HEK293 (cell line): Measurements from ENCODE around the gene CARD11.

Experiments
- CTCF ChIA-PET: fragments of 350-600 bp; formaldehyde crosslinking; extraction: SDS; loops from one replicate; lab custom pipeline; 2021; ENCODE audit warnings: antibody characterized with exemption; lab: Yijun Ruan, JAX
- POLR2A ChIA-PET: fragments of 300-600 bp; formaldehyde crosslinking; extraction: SDS; loops from one replicate; lab custom pipeline; 2020; ENCODE audit warnings: antibody characterized with exemption, inconsistent platforms; lab: Yijun Ruan, JAX
- H3K27ac ChIP-seq: fragments of 200-500 bp; sonication (Bioruptor generic); 2 replicates; pipeline ENCODE4 v1.5.1; 2014; ENCODE audit warnings: low read depth, low read length, control low read depth, inconsistent platforms; ENCODE audit errors: extremely low read depth
- H3K36me3 ChIP-seq, 2 experiments: fragments of 200-500 bp in 1 of 2; sonication (Bioruptor generic) in 1 of 2; 1 replicate in 1 of 2; 2 replicates in 1 of 2; pipeline ENCODE4 v1.5.1; 2014 to 2017; ENCODE audit warnings: inconsistent platforms in 2 of 2, low read length in 2 of 2; ENCODE audit not compliant: control insufficient read depth in 2 of 2, insufficient read depth in 1 of 2
- H3K4me1 ChIP-seq: fragments of 200-500 bp; sonication (Bioruptor generic); 2 replicates; pipeline ENCODE4 v1.5.1; 2014; ENCODE audit warnings: mild to moderate bottlenecking, low read length, inconsistent platforms; ENCODE audit not compliant: control insufficient read depth, insufficient read depth
- H3K4me3 ChIP-seq: 2 replicates; pipeline ENCODE4 v1.5.1; 2011; ENCODE audit warnings: low read depth, mild to moderate bottlenecking, control low read depth, low read length, moderate library complexity
- H3K9me3 ChIP-seq: fragments of 200-500 bp; sonication (Bioruptor generic); 2 replicates; pipeline ENCODE4 v1.5.1; 2014; ENCODE audit warnings: low read depth, low read length, inconsistent platforms; ENCODE audit not compliant: control insufficient read depth, insufficient read depth
- BCL11B ChIP-seq: fragments of 450-650 bp; formaldehyde crosslinking; IDR thresholded peaks from 2 replicates; pipeline ENCODE4 v1.5.1; 2016; ENCODE audit warnings: low read depth, missing biosample characterization, missing genetic modification characterization
- FEZF1 ChIP-seq: fragments of 450-650 bp; formaldehyde crosslinking; IDR thresholded peaks from 2 replicates; pipeline ENCODE4 v1.5.1; 2016; ENCODE audit warnings: missing biosample characterization, missing genetic modification characterization
- HOXC10 ChIP-seq: sonication (generic); formaldehyde crosslinking; IDR thresholded peaks from 2 replicates; pipeline ENCODE4 v1.8.1; 2023; ENCODE audit warnings: mild to moderate bottlenecking, missing genetic modification reagents
- HOXD13 ChIP-seq: sonication (generic); formaldehyde crosslinking; IDR thresholded peaks from 2 replicates; pipeline ENCODE4 v1.8.0; 2022; ENCODE audit warnings: missing genetic modification reagents, borderline replicate concordance
- SP7 ChIP-seq: fragments of 450-650 bp; formaldehyde crosslinking; IDR thresholded peaks from 2 replicates; pipeline ENCODE4 v1.5.1; 2016; ENCODE audit warnings: missing biosample characterization, missing genetic modification characterization
- YY2 ChIP-seq: fragments of 450-650 bp; formaldehyde crosslinking; IDR thresholded peaks from 2 replicates; pipeline ENCODE4 v1.5.1; 2016; ENCODE audit warnings: missing biosample characterization, missing genetic modification characterization
- ZBTB21 ChIP-seq: fragments of 450-650 bp; formaldehyde crosslinking; IDR thresholded peaks from 2 replicates; pipeline ENCODE4 v1.5.1; 2017; ENCODE audit warnings: missing biosample characterization, missing genetic modification characterization
- ZFP37 ChIP-seq: fragments of 450-650 bp; formaldehyde crosslinking; IDR thresholded peaks from 2 replicates; pipeline ENCODE4 v1.5.1; 2016; ENCODE audit warnings: missing biosample characterization, missing genetic modification characterization
- ZNF132 ChIP-seq: fragments of 450-650 bp; formaldehyde crosslinking; IDR thresholded peaks from 2 replicates; pipeline ENCODE4 v1.5.1; 2017; ENCODE audit warnings: missing biosample characterization, missing genetic modification characterization, borderline replicate concordance
- ZNF211 ChIP-seq: fragments of 450-650 bp; formaldehyde crosslinking; IDR thresholded peaks from 2 replicates; pipeline ENCODE4 v1.5.1; 2016; ENCODE audit warnings: low read depth, missing biosample characterization, missing genetic modification characterization
- ZNF302 ChIP-seq: fragments of 450-650 bp; formaldehyde crosslinking; IDR thresholded peaks from 2 replicates; pipeline ENCODE4 v1.5.1; 2016; ENCODE audit warnings: missing biosample characterization, missing genetic modification characterization, low read depth
- ZNF350 ChIP-seq: fragments of 450-650 bp; formaldehyde crosslinking; IDR thresholded peaks from 2 replicates; pipeline ENCODE4 v1.5.0; 2017; ENCODE audit warnings: missing biosample characterization, mild to moderate bottlenecking, missing genetic modification characterization
- ZNF366 ChIP-seq: fragments of 450-650 bp; formaldehyde crosslinking; conservative IDR thresholded peaks from 2 replicates; pipeline ENCODE4 v1.5.1; 2016; ENCODE audit warnings: missing biosample characterization, missing genetic modification characterization
- ZNF416 ChIP-seq: fragments of 450-650 bp; formaldehyde crosslinking; IDR thresholded peaks from 2 replicates; pipeline ENCODE4 v1.5.1; 2016; ENCODE audit warnings: missing biosample characterization, missing genetic modification characterization
- ZNF571 ChIP-seq: fragments of 450-650 bp; formaldehyde crosslinking; IDR thresholded peaks from 2 replicates; pipeline ENCODE4 v1.5.0; 2017; ENCODE audit warnings: missing biosample characterization, missing genetic modification characterization
- ZNF585B ChIP-seq: fragments of 450-650 bp; formaldehyde crosslinking; IDR thresholded peaks from 2 replicates; pipeline ENCODE4 v1.5.1; 2016; ENCODE audit warnings: missing biosample characterization, missing genetic modification characterization
- ZNF629 ChIP-seq: fragments of 450-650 bp; formaldehyde crosslinking; IDR thresholded peaks from 2 replicates; pipeline ENCODE4 v1.5.1; 2017; ENCODE audit warnings: missing biosample characterization, missing genetic modification characterization
- ZNF664 ChIP-seq: fragments of 450-650 bp; formaldehyde crosslinking; IDR thresholded peaks from 2 replicates; pipeline ENCODE4 v1.5.1; 2016; ENCODE audit warnings: missing biosample characterization, missing genetic modification characterization
- ZSCAN16 ChIP-seq: fragments of 450-650 bp; formaldehyde crosslinking; IDR thresholded peaks from 2 replicates; pipeline ENCODE4 v1.5.1; 2016; ENCODE audit warnings: missing biosample characterization, missing genetic modification characterization
- TF ChIP-seq, protein P1 (sequence below): fragments of 450-650 bp; formaldehyde crosslinking; IDR thresholded peaks from 2 replicates; pipeline ENCODE4 v1.5.1; 2016; ENCODE audit warnings: missing biosample characterization, missing genetic modification characterization
- TF ChIP-seq, protein P2 (sequence below): fragments of 450-650 bp; IDR thresholded peaks from 2 replicates; pipeline ENCODE4 v1.5.1; 2018; ENCODE audit warnings: missing biosample characterization, missing genetic modification characterization

Gene CARD11

DNA sequence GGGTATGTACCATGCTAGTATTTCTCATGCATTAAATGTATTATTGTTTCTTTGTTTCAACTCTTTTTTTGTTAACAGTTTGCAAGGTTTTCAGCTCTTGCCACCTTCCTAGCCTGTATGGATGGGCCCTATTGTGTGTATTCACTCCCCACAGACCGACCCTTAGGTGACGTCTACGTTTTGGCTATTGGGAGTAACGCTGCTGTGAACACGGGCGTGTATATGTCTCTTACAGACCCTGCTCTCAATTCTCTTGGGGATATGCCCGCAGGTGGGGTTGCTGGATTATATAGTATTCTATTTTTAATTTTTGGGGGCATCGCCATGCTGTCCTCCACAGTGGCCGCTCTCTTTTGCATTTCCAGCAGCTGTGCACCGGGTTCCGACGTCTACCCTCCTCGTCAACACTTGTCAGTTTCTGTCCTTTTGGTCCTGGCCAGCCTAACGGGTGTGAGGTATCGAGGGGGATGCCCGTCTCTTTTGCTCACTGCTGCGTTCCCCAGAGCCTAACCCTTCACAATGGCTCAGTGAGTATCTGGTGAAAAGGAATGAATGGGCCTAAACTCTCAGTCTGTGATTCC is 135.5 kb downstream of the CARD11 start:
- POLR2A ChIA-PET: no interaction called here
- Histone ChIP-seq H3K36me3 (no peaks in the 10 kb centered on the region), H3K4me1 (no peaks in the 10 kb centered on the region), H3K4me3 (no peak overlapping the region), H3K27ac (no peak overlapping the region), H3K9me3 (no peaks in the 10 kb centered on the region)
- no peak for TF ChIP-seq SP7 (tag by site-specific recombination)
- no peak for TF ChIP-seq ZNF350 (tag by site-specific recombination)
- no peak for TF ChIP-seq ZNF302 (tag by site-specific recombination)
- no peak for TF ChIP-seq HOXC10 (CRISPR knock-in tag)
- TF ChIP-seq ZNF416 (tag by site-specific recombination): no peak
- TF ChIP-seq ZBTB21 (tag by site-specific recombination): no peak
- no peak for TF ChIP-seq ZNF571 (tag by site-specific recombination)
- TF ChIP-seq, protein P1, sequence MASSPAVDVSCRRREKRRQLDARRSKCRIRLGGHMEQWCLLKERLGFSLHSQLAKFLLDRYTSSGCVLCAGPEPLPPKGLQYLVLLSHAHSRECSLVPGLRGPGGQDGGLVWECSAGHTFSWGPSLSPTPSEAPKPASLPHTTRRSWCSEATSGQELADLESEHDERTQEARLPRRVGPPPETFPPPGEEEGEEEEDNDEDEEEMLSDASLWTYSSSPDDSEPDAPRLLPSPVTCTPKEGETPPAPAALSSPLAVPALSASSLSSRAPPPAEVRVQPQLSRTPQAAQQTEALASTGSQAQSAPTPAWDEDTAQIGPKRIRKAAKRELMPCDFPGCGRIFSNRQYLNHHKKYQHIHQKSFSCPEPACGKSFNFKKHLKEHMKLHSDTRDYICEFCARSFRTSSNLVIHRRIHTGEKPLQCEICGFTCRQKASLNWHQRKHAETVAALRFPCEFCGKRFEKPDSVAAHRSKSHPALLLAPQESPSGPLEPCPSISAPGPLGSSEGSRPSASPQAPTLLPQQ: no peak
- no peak for TF ChIP-seq ZNF629 (tag by site-specific recombination)
- no peak for TF ChIP-seq ZNF366 (tag by site-specific recombination)
- no peak for TF ChIP-seq YY2
- TF ChIP-seq ZSCAN16 (tag by site-specific recombination): no peak
- TF ChIP-seq ZNF585B (tag by site-specific recombination): no peak
- CTCF ChIA-PET: interaction anchor here (1.0 kb wide), 1 partner anchor 13 kb away, joined by 3 read pairs; no protein-coding TSS in a partner anchor

DNA sequence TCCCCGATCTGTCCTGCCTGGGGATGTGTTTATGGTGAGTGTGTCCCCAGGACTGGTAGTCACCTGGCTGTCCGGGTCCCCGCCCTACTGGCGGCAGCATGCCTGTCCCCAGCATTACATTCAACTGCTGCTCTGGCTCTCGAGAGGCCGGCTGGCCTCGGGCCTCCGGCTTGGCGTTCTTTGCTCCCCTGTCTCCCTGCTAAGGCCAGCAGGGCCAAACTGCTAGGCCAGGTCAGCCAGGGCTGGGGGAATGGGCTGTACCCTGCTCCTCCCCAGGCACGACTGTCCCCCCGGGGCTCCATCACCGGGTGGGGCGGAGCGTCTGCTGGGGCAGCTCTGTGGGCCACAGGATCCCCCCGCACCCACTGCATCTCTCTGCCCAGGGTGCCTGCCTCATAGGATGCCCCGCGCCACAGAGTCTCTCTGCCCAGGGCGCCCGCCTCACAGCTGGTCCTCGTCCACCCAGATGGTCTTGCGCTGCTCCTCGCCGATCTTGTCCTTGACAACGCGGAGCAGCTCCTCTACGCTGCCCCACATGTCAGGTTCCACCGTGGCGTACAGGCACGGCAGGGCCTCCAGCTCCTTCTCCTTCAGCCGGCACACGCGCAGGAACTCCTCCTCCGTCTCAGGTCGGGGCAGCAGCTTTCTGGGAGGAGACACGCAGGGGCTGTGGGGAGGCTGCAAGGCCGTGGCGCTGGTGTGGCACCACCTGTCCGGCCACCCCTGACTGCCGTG is 137.3 kb downstream of the CARD11 start:
- Histone ChIP-seq H3K27ac (no peak overlapping the region), H3K4me3 (no peak overlapping the region), H3K36me3 (no peaks in the 10 kb centered on the region), H3K4me1 (no peaks in the 10 kb centered on the region), H3K9me3 (no peaks in the 10 kb centered on the region)
- ChIA-PET CTCF (no interaction called here), POLR2A (interaction anchor here (0.5 kb wide), 1 partner anchor 21 kb away, joined by 3 read pairs; no protein-coding TSS in a partner anchor)
- TF ChIP-seq, protein P2, sequence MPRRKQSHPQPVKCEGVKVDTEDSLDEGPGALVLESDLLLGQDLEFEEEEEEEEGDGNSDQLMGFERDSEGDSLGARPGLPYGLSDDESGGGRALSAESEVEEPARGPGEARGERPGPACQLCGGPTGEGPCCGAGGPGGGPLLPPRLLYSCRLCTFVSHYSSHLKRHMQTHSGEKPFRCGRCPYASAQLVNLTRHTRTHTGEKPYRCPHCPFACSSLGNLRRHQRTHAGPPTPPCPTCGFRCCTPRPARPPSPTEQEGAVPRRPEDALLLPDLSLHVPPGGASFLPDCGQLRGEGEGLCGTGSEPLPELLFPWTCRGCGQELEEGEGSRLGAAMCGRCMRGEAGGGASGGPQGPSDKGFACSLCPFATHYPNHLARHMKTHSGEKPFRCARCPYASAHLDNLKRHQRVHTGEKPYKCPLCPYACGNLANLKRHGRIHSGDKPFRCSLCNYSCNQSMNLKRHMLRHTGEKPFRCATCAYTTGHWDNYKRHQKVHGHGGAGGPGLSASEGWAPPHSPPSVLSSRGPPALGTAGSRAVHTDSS (tag by site-specific recombination): no peak
- TF ChIP-seq ZNF132 (tag by site-specific recombination) (no peak), ZNF211 (no peak), FEZF1 (tag by site-specific recombination) (no peak), ZNF664 (tag by site-specific recombination) (no peak)

DNA sequence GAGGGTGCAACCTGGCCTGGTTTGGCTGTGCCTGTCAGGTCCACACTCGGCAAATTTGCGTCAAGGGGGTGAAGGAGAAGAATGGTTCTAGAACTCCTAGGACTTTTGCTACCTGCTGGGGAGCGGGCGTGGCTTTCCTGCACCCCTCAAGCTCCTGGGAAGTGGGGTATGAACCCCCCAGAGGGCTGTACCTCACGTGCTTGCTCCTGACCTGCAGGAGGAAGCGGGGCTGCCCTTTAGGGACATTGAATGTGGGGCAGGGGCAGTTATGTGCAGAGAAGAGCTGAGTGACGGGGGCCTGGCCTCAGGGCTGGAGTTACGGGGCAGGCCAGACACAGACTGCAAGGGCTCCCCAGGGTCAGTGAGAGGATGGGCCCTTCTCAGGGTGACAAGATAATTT is 138.2 kb downstream of the CARD11 start:
- Histone ChIP-seq H3K27ac (no peak overlapping the region), H3K36me3 (no peaks in the 10 kb centered on the region), H3K9me3 (no peaks in the 10 kb centered on the region), H3K4me1 (no peaks in the 10 kb centered on the region), H3K4me3 (no peak overlapping the region)
- ChIA-PET CTCF (interaction anchor here (0.7 kb wide), 1 partner anchor 24 kb away, joined by 6 read pairs; no protein-coding TSS in a partner anchor), POLR2A (no interaction called here)
- TF ChIP-seq BCL11B (no peak), ZBTB21 (tag by site-specific recombination) (no peak), ZFP37 (tag by site-specific recombination) (no peak), HOXD13 (CRISPR knock-in tag) (no peak)
- TF ChIP-seq, protein P2 (tag by site-specific recombination): no peak
